NCI-H128 (cell line): ENCODE results near the gene LMO7.

Experiments
- DNase-seq: peaks from one replicate; lab custom pipeline; 2025; ENCODE audit not compliant: unreplicated experiment; lab: John Stamatoyannopoulos, UW

LMO7 gene

DNA sequence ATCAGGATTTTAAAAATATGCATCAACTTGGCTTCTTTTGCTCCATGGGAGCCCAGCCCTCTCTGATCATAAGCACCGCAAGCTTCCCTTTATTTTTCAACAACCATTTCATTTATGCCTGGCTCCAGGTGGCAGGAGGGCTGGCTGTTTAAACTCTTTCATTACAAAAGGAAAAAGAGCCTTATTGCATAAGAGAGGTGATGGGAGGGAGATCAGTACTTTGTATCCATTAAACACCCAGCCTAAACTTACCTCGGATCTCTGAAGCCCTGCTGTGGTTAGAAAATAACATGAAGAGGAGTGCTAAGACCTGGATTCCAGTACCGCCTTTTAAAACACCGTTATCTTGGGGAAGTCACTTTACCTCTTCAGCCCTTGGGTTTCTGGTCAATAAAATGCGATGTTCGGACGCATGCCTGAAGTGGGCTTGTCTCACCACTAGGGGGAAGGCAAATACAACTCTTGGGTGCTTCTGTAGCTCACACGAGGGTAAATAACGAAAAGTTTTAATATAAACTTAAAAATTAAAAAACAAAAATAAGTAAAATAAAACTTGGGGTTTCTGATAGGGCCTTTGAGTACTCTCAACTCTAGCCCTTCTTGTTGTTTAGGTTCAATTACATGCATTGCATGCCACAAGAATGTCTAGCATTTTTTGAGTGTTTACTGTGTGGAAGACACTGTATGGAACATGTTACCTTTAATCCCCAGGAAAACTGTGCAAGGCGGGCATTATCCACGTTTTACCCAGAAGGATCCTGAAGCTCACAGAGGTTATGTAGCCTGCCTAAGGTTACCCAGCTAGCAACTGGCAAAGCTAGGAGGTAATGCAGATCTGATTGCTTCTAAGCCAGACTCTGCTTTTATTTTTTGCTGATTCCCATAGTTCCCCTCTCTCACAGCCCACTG lies 240.3 kb downstream of the LMO7 start:
- DNase-seq, result peak; percentile 6

DNA sequence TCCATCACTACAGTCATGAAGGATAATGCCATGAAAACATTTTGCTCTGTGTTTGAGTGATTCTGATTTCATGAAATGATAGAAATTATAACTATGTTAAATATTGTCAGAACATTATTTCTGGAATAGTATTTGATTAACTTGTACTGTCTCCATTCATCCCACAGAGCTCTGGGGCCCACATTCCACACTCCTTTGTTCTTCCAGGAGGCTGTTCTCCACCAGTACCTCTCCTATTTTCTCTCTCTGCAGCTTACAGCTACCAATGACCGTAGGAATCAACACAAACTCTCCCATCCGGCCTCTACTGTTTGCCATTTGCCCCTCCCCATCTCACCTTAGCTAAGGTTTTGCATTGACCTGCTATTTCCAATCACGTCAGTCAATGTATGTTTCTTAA lies 240.9 kb downstream of the LMO7 start:
- no peak for DNase-seq

DNA sequence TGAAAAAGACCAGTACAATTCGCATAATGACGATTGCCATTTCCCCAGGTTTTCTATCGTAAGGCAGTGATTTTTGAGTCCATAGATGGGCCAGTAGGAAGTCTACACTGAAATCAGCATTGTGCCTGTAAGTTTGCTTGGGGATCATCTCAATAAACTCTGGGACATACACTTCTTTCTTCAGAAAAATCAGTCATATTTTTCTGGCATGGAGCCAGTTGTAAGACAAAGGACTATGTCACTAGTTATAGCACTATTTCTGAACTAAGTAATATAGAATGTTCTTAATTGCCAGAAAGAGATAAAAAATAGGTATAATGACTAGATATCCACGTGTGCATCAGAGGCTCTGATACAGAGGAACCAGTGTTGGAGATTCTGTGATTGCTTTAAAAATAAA lies 243.5 kb downstream of the LMO7 start:
- DNase-seq, result no peak

DNA sequence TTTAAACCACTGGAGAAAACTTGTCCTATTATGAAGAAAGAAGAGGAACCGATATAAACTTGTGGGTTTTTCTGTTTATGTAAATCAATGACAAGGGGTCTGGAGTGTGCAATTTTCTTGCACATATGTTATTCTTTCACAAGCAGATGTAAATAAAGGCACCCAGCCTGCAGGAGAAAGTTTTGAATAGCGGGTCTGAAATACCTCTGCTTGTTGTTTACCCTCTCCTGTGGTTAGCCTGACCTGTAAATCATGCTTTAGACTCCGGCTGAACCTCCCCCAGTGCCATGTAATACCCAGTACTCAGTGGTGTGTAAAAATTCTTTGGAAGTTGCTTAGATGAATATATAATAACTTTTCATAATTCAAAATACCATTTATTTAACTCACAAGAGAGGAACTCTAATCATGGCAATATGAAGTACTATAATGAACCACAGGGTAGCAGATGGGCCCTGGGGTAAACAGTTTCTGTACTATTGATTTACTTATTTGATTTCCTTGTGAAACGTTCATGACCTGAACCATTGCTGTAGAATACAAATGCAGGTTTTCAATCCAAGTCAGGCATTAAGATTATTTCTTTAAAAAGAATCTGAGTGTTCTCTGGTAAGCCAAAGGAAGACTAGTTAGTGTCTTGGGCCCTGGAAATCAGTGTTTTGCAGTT lies 245.1 kb downstream of the LMO7 start:
- DNase-seq, result no peak

DNA sequence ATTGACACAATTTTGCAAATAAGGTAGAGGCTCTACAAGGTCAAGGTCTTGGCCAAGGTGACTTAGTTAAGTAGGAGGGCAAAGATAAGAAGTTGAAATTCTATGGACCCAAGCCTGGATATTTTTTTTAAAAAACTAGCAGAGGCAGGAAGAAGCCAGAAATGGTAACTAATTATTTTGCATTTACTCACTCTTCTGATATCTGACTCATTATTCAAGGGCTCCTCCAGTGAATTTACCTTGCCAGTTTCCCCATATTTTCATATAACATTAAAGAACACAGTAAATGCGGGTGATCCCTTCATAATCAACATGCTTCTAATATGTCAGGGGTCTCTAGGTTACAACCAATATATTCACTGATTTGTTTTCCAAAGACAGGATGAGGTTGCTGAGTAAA lies 246.1 kb downstream of the LMO7 start:
- DNase-seq, result no peak

DNA sequence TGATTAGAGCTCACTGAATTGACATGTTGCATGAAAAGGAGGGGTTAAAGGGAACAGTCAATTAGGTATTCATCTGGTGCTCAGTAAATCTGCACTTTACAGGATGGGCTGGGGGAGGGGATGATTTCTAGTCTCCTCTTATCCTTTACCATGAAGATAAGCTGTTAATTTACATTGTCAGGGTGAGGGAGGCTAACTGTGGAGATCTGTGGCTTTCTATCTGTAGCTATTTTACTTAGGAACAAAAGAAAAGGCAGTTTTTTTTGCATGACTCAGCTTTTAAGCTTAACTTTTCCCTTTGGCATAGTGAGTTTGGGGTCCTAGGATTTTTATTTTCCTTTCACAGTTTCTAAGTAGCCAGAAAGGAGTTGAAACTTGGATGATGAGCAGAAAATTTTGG lies 253.3 kb downstream of the LMO7 start:
- no peak for DNase-seq

DNA sequence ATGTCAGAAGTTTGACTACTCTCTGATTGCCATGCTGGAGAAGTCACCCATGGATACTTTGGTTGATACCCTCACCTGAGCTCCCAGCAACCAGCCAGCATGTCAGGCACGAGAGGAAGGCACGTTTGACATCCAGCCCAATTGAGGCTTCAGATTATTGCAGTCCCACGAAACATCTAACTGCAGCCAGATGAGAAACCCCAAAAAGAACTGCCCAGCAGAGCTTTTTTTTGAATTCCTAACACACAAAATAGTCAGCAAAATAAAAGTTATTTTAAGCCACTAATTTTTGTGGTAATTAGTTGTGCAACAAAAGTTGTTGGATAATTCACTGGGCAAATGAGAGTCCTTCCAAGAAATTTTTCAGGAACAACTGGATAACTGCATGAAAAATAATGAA lies 259.0 kb downstream of the LMO7 start:
- DNase-seq, result no peak

DNA sequence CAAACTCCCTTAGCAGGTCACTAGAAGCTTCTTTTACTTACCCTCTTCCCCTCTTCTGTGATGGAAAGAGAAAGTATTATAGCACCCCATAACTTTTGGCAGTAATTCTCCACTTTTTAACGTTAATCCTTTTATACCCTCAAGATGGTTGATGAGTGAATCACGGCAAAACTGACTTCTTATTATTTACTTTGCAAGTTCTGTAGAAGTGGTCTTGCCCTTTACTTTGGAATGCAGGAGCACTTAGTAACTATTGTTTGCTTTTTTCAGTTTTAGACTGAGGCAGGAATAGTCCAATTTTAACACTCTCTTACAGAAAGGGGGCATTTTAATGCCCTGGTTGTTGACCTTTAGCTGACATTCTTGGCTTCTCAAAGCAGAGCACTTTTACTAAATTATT lies 260.1 kb downstream of the LMO7 start:
- DNase-seq, result no peak

DNA sequence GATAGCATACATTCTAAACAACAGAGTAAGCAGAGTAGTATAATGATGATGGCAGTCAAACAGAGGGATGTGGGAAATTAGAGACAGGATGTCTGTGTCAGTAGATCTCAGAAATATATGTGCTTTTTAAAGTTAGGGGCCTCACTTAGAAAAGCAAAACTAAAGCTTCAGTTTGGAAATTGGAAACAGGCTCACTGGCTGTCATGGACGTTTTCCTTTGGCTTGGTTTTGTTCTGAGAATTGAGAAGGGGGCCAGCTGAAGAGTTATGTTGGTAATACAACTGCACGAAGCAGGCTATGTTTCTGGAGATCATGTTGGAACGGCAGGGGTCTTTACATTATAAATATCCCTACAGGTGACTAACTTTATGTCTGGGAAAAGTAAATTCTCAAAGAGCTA lies 261.3 kb downstream of the LMO7 start:
- DNase-seq, result no peak

DNA sequence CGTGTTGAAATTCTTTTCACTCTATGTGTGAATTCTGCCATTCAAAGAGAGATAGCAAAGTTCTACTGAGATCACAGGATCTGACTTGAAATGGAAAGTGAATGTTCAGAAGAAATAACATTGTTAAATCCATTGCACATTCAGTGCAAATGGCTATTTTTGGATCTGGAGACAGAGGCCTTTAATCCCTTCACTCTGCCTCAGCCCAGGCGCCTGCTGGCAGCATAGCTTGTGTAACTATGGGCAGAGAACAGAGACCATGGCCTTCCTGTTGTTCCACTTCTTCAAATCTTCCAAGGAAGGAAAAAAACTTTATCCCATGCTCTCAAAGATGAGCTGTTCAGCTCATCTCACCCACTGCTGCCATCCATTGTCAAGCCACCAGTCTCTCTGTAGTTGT lies 265.4 kb downstream of the LMO7 start:
- DNase-seq, result no peak

DNA sequence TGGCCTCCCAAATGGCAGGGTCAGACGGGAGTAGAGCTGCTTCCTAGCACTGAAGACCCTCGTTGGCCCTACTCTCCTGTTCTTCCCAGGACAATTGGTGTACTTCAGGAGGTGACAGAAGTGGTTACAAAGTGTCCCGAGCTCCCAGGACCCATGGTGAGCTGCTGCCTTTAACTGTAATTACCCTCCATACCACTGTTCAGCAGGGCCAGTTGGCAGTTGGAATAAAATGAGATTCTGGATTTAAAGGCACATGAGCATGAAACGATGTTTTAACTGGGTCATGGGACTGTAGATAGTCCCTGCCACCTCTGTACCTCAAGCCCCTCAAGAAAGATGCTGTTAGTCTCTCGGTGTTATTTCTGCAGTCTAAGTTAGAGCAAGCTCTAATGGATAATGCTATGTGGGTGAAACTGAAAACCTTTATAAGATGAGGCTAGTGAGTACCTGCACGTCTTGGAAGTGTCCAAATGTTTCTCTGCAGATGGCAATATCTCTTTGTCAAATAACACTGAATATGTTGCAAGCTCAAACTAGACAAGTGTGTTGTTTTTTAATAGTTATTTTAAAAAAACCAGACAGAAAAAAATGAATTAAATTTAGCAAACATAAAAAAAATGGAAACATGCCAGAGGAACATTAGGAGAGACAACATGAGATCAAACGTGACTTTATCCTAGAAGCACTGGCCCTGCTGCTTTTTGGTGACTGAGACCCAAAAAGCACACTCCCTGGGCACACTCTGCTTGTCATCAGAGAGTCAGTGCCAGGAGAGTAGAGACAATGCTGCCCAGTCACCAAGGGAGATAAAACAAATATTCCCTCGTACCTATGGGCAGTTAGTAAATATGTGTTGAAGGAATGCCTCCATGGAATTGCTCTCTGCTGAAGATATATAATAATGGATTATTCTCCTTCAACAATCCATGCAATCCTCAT lies 266.3 kb downstream of the LMO7 start:
- no peak for DNase-seq

DNA sequence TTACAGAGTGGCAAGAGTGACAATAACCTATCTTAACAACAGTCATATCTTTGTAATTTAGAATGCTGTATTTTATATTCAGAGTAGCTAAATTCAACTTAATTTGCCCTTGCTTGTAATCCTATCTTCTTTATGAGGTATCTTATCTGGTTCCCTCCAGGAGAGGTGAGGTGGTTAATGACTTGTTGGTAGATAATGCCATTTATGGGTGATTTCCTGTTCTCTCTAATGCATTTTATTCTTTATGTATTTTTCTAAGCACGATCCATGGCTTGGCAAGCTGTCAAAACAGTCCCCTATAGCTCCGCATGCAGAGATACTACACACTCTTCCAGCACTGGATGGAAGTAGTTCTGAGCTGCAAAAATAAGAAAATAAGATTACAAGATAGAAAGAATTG lies 267.9 kb downstream of the LMO7 start:
- no peak for DNase-seq

DNA sequence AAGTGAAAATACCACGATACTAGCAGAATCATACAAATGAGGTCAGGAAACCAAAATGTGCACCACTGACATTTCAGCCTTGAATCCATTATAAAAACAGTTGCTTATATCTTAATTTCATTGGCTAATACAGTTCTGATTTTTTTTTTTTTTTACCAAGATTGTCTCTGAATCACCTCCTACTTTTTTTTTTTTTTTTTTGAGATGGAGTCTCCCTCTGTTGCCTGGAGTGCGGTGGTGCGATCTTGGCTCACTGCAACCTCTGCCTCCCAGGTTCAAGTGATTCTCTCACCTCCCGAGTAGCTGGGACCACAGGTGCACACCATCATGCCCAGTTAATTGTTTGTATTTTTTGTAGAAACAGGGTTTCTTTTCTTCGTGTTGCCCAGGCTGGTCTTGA lies 270.2 kb downstream of the LMO7 start:
- no peak for DNase-seq

DNA sequence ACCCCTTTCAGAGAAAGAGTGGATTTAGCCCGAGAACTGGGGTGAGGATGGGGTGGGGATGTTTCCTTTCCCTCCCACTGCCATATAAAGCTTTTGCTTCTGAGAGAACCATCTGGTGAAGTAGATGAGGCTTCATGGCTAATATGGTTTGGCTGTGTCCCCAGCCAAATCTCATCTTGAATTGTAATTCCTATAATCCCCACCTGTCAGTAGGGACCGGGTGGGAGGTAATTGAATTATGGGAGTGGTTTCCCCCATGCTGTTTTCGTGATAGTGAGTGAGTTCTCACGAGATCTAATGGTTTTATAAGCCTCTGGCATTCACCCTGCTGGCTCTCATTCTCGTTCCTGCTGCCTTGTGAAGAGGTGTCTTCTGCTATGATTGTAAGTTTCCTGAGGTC lies 270.9 kb downstream of the LMO7 start:
- DNase-seq, result no peak

DNA sequence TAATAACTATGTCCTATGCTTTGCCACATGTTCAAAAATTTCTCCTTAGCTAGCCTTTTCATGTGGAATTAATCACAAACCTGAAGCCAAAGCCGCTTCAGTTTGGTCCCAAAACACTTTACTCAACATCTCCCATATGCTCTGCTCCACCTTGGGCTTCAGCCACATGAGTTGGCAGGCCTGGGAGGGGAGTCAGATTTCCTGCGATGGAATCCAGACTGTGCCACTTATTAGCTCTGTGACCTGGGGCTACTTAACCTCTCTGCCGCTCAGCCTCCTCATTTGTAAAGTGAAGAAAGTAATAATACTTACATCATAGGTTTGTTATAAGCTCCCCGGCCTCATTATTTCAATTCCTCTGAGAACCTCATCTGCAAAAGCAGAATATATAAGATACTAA lies 272.0 kb downstream of the LMO7 start:
- DNase-seq, result no peak
